Esophagus squamous epithelium (tissue), 4 donors: Measurements from ENCODE around the gene KIF5C.

ENCODE experiments used
- POLR2A ChIP-seq, 4 donors: fragments of 450-650 bp; IDR thresholded peaks; one replicate each; pipeline ENCODE4 v1.6.1; 2017; ENCODE audit warnings: antibody characterized with exemption in 4 of 4, mild to moderate bottlenecking in 4 of 4, moderate library complexity in 3 of 4
- TF ChIP-seq, protein P1 (sequence below), 6 experiments: fragments of 450-650 bp in 4 of 6; fragments of 200-600 bp in 2 of 6; sonication (generic) in 2 of 6; IDR thresholded peaks; one replicate each; pipeline ENCODE4 v1.5.1; 2016 to 2019; ENCODE audit warnings: antibody characterized with exemption in 6 of 6, mild to moderate bottlenecking in 4 of 6, moderate library complexity in 4 of 6

DNA sequence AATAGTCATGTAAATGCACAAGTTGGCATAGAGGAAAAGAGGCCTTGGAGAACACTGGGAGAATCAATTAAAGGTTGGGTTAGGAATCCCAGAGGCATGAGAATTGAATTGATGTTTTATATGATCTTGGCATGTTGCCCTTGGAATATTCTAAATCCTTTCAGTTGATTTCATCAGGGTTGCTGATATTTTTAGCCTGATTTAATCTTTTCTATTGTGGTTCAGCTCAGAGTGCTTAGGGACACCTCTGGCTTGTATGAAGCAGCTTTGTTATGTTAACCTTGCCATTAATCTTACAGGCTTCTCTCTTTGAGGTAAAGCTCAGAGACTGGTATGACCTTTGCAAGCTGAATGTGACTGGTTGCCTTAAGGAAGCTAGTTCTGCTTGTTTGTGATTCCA, 99.1 kb downstream of the KIF5C start:
- TF ChIP-seq, protein P1, sequence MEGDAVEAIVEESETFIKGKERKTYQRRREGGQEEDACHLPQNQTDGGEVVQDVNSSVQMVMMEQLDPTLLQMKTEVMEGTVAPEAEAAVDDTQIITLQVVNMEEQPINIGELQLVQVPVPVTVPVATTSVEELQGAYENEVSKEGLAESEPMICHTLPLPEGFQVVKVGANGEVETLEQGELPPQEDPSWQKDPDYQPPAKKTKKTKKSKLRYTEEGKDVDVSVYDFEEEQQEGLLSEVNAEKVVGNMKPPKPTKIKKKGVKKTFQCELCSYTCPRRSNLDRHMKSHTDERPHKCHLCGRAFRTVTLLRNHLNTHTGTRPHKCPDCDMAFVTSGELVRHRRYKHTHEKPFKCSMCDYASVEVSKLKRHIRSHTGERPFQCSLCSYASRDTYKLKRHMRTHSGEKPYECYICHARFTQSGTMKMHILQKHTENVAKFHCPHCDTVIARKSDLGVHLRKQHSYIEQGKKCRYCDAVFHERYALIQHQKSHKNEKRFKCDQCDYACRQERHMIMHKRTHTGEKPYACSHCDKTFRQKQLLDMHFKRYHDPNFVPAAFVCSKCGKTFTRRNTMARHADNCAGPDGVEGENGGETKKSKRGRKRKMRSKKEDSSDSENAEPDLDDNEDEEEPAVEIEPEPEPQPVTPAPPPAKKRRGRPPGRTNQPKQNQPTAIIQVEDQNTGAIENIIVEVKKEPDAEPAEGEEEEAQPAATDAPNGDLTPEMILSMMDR (IDR thresholded peaks at IDR 0.05) = no peak
- TF ChIP-seq POLR2A (IDR thresholded peaks at IDR 0.05) = no peak
